Measurements from ENCODE around the gene PHF10.
A peak's percentile ranks its signal among the peaks of the same experiment; 100 is the strongest.

- TF ChIP-seq CTCF (conservative IDR thresholded peaks at IDR 0.05; ENCODE audit: low read depth, low read length), result no peak
- peak; percentile 77; the same call in 1 of the 2 replicates for TF ChIP-seq MXI1 (IDR thresholded peaks at IDR 0.05; ENCODE audit: borderline replicate concordance, low read depth, low read length)
- no peak for TF ChIP-seq MAFK (IDR thresholded peaks at IDR 0.05; ENCODE audit: low read depth, low read length)
- no peak for TF ChIP-seq POLR2A (IDR thresholded peaks at IDR 0.05; ENCODE audit: low read depth, low read length)
- peak; percentile 91 for TF ChIP-seq CEBPB (IDR thresholded peaks at IDR 0.05; ENCODE audit: low read depth, low read length)
- TF ChIP-seq RCOR1 (IDR thresholded peaks at IDR 0.05; ENCODE audit: insufficient replicate concordance, low read length), result no peak
- no peak for TF ChIP-seq SMC3 (IDR thresholded peaks at IDR 0.05; ENCODE audit: low read depth, low read length)
Observed at GRCh38 chr6:169689287-169689686, 35.0 kb downstream of the PHF10 start.

Measured in IMR-90 (cell line).